HL-60 (cell line): ENCODE results near the gene PCYT1B.

ENCODE experiments used
- DNase-seq, 2 experiments: peaks; one replicate each; pipeline ENCODE4 v3.0.0-alpha.2; 2010 to 2020; ENCODE audit warnings: low read depth in 1 of 2, low spot score in 1 of 2
- H3K27ac ChIP-seq: fragments of 250-450 bp; sonication (Bioruptor Pico); replicated peaks from 2 replicates; pipeline ENCODE4 v1.5.1; 2020; ENCODE audit warnings: mild to moderate bottlenecking, moderate library complexity
- H3K27me3 ChIP-seq: fragments of 250-450 bp; sonication (Bioruptor Pico); 2 replicates; pipeline ENCODE4 v1.5.1; 2021; ENCODE audit warnings: mild to moderate bottlenecking, moderate library complexity; ENCODE audit not compliant: insufficient read depth, poor library complexity, severe bottlenecking
- H3K4me3 ChIP-seq: replicated peaks from 2 replicates; pipeline ENCODE4 v1.5.1; 2011; ENCODE audit warnings: mild to moderate bottlenecking, control low read depth, low read length; ENCODE audit not compliant: insufficient read depth
- GABPA ChIP-seq: IDR thresholded peaks from 2 replicates; pipeline ENCODE4 v1.6.1; 2012; ENCODE audit warnings: low read depth
- POLR2AphosphoS5 ChIP-seq: IDR thresholded peaks from 2 replicates; pipeline ENCODE4 v1.6.1; 2012; ENCODE audit warnings: low read depth
- SPI1 ChIP-seq: IDR thresholded peaks from 2 replicates; pipeline ENCODE4 v1.6.1; 2012; ENCODE audit warnings: low read depth, mild to moderate bottlenecking, borderline replicate concordance
- TF ChIP-seq, protein P1 (sequence below): IDR thresholded peaks from 2 replicates; pipeline ENCODE4 v1.6.1; 2012; ENCODE audit warnings: low read depth; ENCODE audit not compliant: insufficient replicate concordance
- TF ChIP-seq, protein P2 (sequence below): IDR thresholded peaks from one replicate; pipeline ENCODE4 v1.5.1; 2011; ENCODE audit warnings: low read length, control low read depth, inconsistent platforms; ENCODE audit not compliant: insufficient read depth

The PCYT1B gene

DNA sequence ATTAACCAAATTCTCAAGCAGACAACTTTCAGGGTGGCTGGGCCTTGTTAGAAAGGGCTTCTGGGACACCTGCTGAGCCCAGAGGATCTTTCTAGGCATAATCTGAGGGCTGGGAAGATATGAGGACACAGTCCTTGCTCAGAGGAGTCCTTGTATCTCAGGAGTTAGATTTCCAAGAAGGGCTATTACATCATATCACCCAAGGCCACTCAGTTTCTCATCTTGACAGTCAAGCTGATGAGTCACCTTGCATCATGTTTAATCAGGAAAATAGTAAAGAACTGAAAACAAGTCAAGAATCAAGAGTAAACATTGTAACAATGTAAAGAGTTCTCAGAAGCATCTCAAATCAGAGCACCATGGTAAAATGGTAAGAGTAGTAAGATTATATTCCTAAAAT is 4.0 kb downstream of the PCYT1B start:
- no peak for DNase-seq
- peaks cover 9% of the 10 kb centered on the region for H3K27me3 ChIP-seq
- no peak overlapping the region for H3K27ac ChIP-seq
- no peak for TF ChIP-seq GABPA
- TF ChIP-seq, protein P1, sequence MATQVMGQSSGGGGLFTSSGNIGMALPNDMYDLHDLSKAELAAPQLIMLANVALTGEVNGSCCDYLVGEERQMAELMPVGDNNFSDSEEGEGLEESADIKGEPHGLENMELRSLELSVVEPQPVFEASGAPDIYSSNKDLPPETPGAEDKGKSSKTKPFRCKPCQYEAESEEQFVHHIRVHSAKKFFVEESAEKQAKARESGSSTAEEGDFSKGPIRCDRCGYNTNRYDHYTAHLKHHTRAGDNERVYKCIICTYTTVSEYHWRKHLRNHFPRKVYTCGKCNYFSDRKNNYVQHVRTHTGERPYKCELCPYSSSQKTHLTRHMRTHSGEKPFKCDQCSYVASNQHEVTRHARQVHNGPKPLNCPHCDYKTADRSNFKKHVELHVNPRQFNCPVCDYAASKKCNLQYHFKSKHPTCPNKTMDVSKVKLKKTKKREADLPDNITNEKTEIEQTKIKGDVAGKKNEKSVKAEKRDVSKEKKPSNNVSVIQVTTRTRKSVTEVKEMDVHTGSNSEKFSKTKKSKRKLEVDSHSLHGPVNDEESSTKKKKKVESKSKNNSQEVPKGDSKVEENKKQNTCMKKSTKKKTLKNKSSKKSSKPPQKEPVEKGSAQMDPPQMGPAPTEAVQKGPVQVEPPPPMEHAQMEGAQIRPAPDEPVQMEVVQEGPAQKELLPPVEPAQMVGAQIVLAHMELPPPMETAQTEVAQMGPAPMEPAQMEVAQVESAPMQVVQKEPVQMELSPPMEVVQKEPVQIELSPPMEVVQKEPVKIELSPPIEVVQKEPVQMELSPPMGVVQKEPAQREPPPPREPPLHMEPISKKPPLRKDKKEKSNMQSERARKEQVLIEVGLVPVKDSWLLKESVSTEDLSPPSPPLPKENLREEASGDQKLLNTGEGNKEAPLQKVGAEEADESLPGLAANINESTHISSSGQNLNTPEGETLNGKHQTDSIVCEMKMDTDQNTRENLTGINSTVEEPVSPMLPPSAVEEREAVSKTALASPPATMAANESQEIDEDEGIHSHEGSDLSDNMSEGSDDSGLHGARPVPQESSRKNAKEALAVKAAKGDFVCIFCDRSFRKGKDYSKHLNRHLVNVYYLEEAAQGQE, result no peak
- no peak for TF ChIP-seq SPI1
- TF ChIP-seq, protein P2, sequence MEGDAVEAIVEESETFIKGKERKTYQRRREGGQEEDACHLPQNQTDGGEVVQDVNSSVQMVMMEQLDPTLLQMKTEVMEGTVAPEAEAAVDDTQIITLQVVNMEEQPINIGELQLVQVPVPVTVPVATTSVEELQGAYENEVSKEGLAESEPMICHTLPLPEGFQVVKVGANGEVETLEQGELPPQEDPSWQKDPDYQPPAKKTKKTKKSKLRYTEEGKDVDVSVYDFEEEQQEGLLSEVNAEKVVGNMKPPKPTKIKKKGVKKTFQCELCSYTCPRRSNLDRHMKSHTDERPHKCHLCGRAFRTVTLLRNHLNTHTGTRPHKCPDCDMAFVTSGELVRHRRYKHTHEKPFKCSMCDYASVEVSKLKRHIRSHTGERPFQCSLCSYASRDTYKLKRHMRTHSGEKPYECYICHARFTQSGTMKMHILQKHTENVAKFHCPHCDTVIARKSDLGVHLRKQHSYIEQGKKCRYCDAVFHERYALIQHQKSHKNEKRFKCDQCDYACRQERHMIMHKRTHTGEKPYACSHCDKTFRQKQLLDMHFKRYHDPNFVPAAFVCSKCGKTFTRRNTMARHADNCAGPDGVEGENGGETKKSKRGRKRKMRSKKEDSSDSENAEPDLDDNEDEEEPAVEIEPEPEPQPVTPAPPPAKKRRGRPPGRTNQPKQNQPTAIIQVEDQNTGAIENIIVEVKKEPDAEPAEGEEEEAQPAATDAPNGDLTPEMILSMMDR, result no peak
- TF ChIP-seq POLR2AphosphoS5, result no peak
- H3K4me3 ChIP-seq, result no peak overlapping the region

- no peaks in the 10 kb centered on the region for H3K27me3 ChIP-seq
- H3K27ac ChIP-seq, result no peak overlapping the region
- TF ChIP-seq SPI1 (no peak), POLR2AphosphoS5 (no peak), GABPA (no peak)
- TF ChIP-seq, protein P2, result no peak
- TF ChIP-seq, protein P1, result no peak
- no peak for DNase-seq
- H3K4me3 ChIP-seq, result no peak overlapping the region
Observed at GRCh38 chrX:24629701-24630100, 17.4 kb downstream of the PCYT1B start.

- no peaks in the 10 kb centered on the region for H3K27me3 ChIP-seq
- no peak overlapping the region for H3K27ac ChIP-seq
- no peak overlapping the region for H3K4me3 ChIP-seq
- no peak for DNase-seq
- TF ChIP-seq, protein P1, result no peak
- TF ChIP-seq GABPA, result no peak
- no peak for TF ChIP-seq SPI1
- TF ChIP-seq, protein P2, result no peak
- no peak for TF ChIP-seq POLR2AphosphoS5
Observed at GRCh38 chrX:24619647-24620046, 27.5 kb downstream of the PCYT1B start.
